Endothelial cell (in vitro differentiated cells): ENCODE data around the gene ZFAND3. TPM values are rescaled to one million over a fixed set of nuclear protein-coding genes. Genes with fewer than 3 reads are reported as not detected.
"Not testable (repeated sequence)": the region's sequence is repeated elsewhere in the genome, so short reads cannot be mapped to it uniquely, and the experiment has no call there.

ENCODE experiments used
- DNase-seq: peaks from one replicate; pipeline ENCODE4 v3.0.0; 2021; ENCODE audit warnings: low spot score
- H3K27ac Mint-ChIP-seq: one replicate; pipeline ENCODE4 v1.8.0; 2021; ENCODE audit warnings: mixed read lengths, inconsistent platforms; ENCODE audit not compliant: unreplicated experiment
- H3K27me3 Mint-ChIP-seq: one replicate; pipeline ENCODE4 v1.8.0; 2021; ENCODE audit warnings: mild to moderate bottlenecking, moderate library complexity, mixed read lengths, inconsistent platforms; ENCODE audit not compliant: unreplicated experiment
- H3K36me3 Mint-ChIP-seq: one replicate; pipeline ENCODE4 v1.8.0; 2021; ENCODE audit warnings: mild to moderate bottlenecking, low read depth, mixed read lengths, inconsistent platforms; ENCODE audit not compliant: unreplicated experiment
- H3K4me1 Mint-ChIP-seq: one replicate; pipeline ENCODE4 v1.8.0; 2021; ENCODE audit warnings: mild to moderate bottlenecking, mixed read lengths, inconsistent platforms; ENCODE audit not compliant: unreplicated experiment
- H3K4me3 Mint-ChIP-seq: one replicate; pipeline ENCODE4 v1.8.0; 2021; ENCODE audit warnings: mild to moderate bottlenecking, mixed read lengths, inconsistent platforms; ENCODE audit not compliant: unreplicated experiment
- H3K9me3 Mint-ChIP-seq: one replicate; pipeline ENCODE4 v1.8.0; 2021; ENCODE audit warnings: mixed read lengths, inconsistent platforms; ENCODE audit not compliant: unreplicated experiment
- total RNA-seq: library from RNA; stranded (reverse); fragmentation: NEBNext Ultra II Directional; extraction: Animal tissue kit (Norgen Biotek cat#: 25700); gene quantifications from one replicate; pipeline ENCODE4 v1.2.1, GENCODE V29; 2021; ENCODE audit not compliant: unreplicated experiment
- TF ChIP-seq, protein P1 (sequence below): fragments of 200-600 bp; sonication (generic); IDR thresholded peaks from one replicate; pipeline ENCODE4 v1.5.0; 2021; ENCODE audit warnings: antibody characterized with exemption; ENCODE audit not compliant: unreplicated experiment

The ZFAND3 gene
- total RNA-seq, 1 donor from 2014 or later: 96.3 TPM

DNA sequence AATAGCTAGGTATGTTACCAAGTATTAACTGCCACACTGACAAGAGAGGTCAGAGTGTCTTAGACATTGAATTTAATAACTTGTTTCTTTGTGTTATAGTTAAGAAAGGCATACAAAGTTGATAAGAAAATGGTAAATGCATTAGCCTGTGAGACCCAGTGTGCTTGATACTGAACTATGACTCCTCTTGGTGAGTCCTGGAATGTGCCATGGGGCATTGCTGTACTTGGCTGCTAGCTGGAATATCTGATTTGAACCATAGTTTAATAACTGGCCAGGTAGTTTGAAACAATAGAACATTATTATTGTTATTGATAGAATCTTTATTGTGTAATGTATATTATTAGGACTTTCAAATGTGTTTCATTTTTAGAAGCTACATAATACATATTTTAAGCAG is 70.0 kb downstream of the ZFAND3 start:
- H3K27me3 Mint-ChIP-seq: no peaks in the 10 kb centered on the region
- H3K4me3 Mint-ChIP-seq: no peak overlapping the region
- no peaks in the 10 kb centered on the region for H3K4me1 Mint-ChIP-seq
- TF ChIP-seq, protein P1, sequence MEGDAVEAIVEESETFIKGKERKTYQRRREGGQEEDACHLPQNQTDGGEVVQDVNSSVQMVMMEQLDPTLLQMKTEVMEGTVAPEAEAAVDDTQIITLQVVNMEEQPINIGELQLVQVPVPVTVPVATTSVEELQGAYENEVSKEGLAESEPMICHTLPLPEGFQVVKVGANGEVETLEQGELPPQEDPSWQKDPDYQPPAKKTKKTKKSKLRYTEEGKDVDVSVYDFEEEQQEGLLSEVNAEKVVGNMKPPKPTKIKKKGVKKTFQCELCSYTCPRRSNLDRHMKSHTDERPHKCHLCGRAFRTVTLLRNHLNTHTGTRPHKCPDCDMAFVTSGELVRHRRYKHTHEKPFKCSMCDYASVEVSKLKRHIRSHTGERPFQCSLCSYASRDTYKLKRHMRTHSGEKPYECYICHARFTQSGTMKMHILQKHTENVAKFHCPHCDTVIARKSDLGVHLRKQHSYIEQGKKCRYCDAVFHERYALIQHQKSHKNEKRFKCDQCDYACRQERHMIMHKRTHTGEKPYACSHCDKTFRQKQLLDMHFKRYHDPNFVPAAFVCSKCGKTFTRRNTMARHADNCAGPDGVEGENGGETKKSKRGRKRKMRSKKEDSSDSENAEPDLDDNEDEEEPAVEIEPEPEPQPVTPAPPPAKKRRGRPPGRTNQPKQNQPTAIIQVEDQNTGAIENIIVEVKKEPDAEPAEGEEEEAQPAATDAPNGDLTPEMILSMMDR: no peak
- no peak for DNase-seq
- no peaks in the 10 kb centered on the region for H3K36me3 Mint-ChIP-seq
- H3K27ac Mint-ChIP-seq: no peak overlapping the region
- no peaks in the 10 kb centered on the region for H3K9me3 Mint-ChIP-seq

DNA sequence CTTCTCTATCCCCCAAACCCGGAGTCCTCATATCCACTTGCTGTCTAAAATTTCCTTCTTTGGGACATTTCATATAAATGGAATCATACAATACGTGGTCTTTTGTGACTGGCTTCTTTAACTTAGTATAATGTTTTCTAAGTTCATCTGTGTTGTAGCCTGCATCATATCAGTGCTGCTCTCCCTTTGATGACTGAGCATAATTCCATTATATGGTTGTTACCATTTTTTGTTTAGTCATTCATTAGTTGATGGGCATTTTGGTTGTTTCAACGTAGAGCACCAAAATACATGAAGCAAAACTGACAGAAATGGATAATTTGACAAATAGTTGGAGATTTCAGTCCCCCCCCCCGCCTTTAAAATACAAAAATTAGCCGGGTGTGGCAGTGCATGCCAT is 71.5 kb downstream of the ZFAND3 start:
- H3K27ac Mint-ChIP-seq: no peak overlapping the region
- no peaks in the 10 kb centered on the region for H3K36me3 Mint-ChIP-seq
- H3K4me1 Mint-ChIP-seq: no peaks in the 10 kb centered on the region
- H3K27me3 Mint-ChIP-seq: no peaks in the 10 kb centered on the region
- no peaks in the 10 kb centered on the region for H3K9me3 Mint-ChIP-seq
- no peak for DNase-seq
- TF ChIP-seq, protein P1: no peak
- H3K4me3 Mint-ChIP-seq: no peak overlapping the region

DNA sequence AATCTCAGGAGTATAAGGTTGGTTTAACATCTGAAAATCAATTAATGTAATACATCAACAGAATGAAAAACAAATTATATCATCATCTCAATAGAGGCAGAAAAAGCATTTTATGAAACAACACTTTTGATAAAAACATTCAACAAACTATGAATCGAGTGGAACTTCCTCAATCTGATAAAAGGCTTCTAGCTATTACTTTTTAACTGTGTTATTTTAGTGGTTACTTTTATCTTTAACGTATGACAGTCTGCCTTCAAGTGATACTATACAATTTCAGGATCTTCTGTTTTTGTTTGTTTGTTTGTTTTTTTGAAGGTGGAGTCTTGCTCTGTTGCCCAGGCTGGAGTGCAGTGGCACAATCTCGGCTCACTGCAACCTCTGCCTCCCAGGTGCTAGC is 73.7 kb downstream of the ZFAND3 start:
- Mint-ChIP-seq H3K4me1 (no peaks in the 10 kb centered on the region), H3K4me3 (no peak overlapping the region), H3K9me3 (no peaks in the 10 kb centered on the region), H3K27ac (no peak overlapping the region), H3K27me3 (peaks cover 2% of the 10 kb centered on the region), H3K36me3 (no peaks in the 10 kb centered on the region)
- TF ChIP-seq, protein P1: no peak
- no peak for DNase-seq

DNA sequence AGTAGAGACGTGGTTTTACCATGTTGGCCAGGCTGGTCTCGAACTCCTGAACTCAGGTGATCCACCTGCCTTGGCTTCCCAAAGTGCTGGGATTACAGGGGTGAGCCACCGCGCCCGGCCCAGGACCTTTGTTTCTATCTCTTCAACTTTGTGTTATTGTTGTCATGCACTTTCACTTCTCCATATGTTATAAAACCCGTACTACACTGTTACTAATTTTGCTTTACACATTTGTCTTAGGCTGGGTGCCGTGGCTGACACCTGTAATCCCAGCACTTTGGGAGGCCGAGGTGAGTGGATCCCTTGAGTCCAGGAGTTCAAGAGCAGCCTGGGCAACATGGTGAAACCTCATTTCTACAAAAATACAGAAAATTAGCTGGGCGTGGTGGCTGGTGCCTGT is 74.2 kb downstream of the ZFAND3 start:
- H3K36me3 Mint-ChIP-seq, H3K9me3 Mint-ChIP-seq, H3K4me3 Mint-ChIP-seq, H3K27ac Mint-ChIP-seq, H3K27me3 Mint-ChIP-seq, DNase-seq, H3K4me1 Mint-ChIP-seq: not testable (repeated sequence)

DNA sequence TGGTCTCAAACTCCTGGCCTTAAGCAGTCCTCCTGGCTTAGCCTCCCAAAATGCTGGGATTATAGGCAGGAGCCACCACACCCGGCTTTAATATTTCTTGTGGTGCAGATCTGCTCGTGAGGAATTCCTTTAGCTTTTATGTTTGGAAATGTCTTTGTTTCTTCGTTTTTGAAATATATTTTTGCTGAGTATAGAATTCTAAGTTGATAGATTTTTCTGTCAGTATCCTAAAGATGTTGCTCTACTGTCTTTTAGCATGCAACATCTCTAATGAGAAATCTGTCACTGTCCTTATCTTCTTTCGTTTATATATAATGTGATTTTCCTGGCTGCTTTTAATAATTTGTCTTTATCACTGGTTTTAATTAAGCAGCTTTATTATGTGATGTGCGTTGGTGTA is 75.1 kb downstream of the ZFAND3 start:
- peaks cover 2% of the 10 kb centered on the region for H3K27me3 Mint-ChIP-seq
- no peaks in the 10 kb centered on the region for H3K36me3 Mint-ChIP-seq
- no peaks in the 10 kb centered on the region for H3K4me1 Mint-ChIP-seq
- H3K27ac Mint-ChIP-seq: no peak overlapping the region
- H3K4me3 Mint-ChIP-seq: no peak overlapping the region
- H3K9me3 Mint-ChIP-seq: no peaks in the 10 kb centered on the region
- TF ChIP-seq, protein P1: no peak
- DNase-seq: no peak

DNA sequence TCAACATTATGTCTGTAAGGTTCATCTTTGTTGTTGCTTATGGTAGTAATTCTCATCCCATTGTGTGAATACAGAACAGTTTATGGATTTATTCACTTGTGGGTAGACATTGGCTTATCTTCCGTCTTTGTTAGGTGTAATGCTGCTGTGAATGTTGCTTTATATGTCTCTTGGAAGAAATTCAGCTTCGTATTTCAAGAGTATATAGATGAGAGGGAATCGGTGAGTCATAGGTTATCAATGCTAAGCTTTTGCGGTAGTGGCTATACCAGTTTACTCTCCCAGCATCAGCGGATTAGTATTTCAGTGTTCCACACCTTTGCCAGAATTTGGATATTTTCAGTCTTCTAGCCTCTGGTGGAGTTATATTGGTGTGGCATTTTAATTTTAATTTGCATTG is 77.8 kb downstream of the ZFAND3 start:
- H3K27ac Mint-ChIP-seq: no peak overlapping the region
- H3K9me3 Mint-ChIP-seq: no peaks in the 10 kb centered on the region
- no peaks in the 10 kb centered on the region for H3K36me3 Mint-ChIP-seq
- peaks cover 4% of the 10 kb centered on the region for H3K4me1 Mint-ChIP-seq
- peaks cover 2% of the 10 kb centered on the region for H3K27me3 Mint-ChIP-seq
- no peak for DNase-seq
- TF ChIP-seq, protein P1: no peak
- H3K4me3 Mint-ChIP-seq: no peak overlapping the region
